VCaP (cell line): Measurements from ENCODE around the gene SHTN1.

Source experiments
- H3K27ac ChIP-seq: fragments of 450-650 bp; 2 replicates; pipeline ENCODE4 v1.5.1; 2017
- CTCF ChIP-seq: fragments of 450-650 bp; conservative IDR thresholded peaks from 2 replicates; pipeline ENCODE4 v1.5.1; 2017; ENCODE audit warnings: mild to moderate bottlenecking, moderate library complexity

SHTN1 gene

GRCh38 chr10:116947841-116948529 lies 57.0 kb downstream of the SHTN1 start:
- no peak overlapping the region for H3K27ac ChIP-seq
- no peak for TF ChIP-seq CTCF

DNA sequence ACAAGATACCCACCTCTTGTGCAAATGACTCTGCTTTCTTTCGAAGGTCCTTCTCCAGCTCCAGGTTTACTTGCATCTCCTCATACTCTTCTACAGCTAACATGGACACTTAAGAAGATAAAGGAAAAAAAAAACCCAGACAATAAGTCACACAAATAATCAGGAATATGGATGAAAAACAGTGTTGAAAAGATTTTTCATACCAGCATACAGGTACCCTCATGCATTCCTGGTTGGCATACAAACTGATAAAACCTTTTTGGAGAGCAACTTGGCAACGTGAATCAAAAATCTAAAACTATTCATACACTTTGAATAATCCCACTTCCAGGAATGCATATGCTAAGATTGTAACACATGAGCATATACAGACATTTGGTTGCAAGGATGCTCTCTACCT lies 60.1 kb downstream of the SHTN1 start:
- no peak overlapping the region for H3K27ac ChIP-seq
- TF ChIP-seq CTCF: no peak

DNA sequence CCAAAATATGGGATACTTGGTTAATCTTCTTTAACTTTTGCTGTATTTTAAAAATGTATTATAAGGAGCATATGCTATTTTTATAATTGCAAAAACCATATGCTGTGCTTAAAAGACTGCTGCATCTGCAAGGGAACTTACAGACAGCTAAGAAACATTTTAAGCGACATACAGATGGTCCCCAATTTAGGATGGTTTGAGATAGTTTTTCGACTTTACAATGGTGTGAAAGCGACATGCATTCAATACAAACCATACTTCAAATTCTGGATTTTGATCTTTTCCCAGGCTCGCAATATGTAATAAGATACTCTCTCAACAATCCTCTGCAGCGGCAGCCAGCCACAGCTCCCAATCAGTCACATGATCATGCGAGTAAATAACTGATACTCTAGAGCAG lies 73.2 kb downstream of the SHTN1 start:
- TF ChIP-seq CTCF: no peak
- H3K27ac ChIP-seq: no peak overlapping the region

DNA sequence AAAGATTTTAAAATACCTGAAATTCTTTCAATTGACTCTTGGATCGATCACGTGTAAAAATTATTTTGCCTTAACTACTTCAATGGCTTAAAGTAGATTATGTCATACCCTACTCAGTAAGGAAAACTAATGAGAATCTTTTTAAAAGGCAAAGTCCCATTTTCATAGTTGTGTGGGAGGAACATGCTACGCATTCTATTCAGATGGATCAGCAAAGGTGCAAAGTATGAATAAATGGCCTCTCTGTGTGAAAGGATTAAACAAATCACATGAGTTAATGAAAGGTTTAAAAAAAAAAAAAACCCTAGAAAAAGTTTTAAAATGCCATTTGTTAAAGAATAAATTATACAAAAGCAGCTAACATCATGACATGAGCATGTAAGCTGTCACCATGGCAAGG lies 78.6 kb downstream of the SHTN1 start:
- H3K27ac ChIP-seq: no peak overlapping the region
- no peak for TF ChIP-seq CTCF

DNA sequence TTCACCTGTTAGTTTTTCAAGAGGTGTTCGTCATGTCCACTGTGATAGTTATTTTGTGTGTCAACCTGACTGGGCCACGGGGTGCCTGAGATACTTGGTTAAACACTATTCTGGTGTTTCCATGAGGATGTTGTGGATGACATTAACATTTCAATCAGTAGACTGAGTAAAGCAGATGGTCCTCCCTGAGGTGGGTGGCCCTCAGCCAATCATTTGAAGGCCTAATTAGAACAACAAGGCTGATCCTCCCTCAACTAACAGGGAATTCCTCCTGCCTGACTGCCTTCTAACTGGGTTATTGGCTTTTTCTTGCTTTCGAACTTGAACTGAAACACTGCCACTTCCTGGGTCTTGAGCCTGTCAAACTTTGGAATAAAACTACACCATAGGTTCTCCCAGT lies 79.9 kb downstream of the SHTN1 start:
- TF ChIP-seq CTCF: no peak
- H3K27ac ChIP-seq: no peak overlapping the region

- no peak overlapping the region for H3K27ac ChIP-seq
- no peak for TF ChIP-seq CTCF
Observed at GRCh38 chr10:116919706-116920105, 85.3 kb downstream of the SHTN1 start.

DNA sequence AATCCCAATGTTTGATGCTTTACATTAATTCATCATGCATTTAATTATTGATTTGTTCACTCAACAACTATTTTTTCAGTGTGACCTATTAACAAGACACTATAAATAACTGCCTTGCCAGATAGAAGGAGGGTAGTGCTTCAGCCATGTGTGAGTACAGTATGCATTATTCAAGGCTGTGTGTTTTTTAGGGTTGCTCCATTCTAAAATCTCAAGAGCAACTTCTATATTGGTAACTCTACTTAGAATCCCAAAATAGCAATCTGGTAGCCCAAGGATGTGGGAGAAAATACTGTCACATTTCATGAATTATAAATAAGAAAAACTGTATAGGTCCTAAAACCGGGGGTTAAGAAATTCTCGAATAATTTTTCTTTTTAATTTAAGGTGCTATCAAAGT lies 85.8 kb downstream of the SHTN1 start:
- TF ChIP-seq CTCF: no peak
- H3K27ac ChIP-seq: no peak overlapping the region
